A673 (cell line): ENCODE measurements around the gene FAM174C.

Source experiments
- EZH2 ChIP-seq: fragments of 200-600 bp; sonication (generic); IDR thresholded peaks from 2 replicates; pipeline ENCODE4 v1.6.1; 2017; ENCODE audit warnings: borderline replicate concordance, low read depth, mild to moderate bottlenecking, mixed read lengths, antibody characterized with exemption, low read length; ENCODE audit not compliant: poor library complexity, severe bottlenecking
- TF ChIP-seq, protein P1 (sequence below): fragments of 300-800, 200-600 bp; sonication (generic); conservative IDR thresholded peaks from 2 replicates; pipeline ENCODE4 v1.5.1; 2017; ENCODE audit warnings: low read depth, mild to moderate bottlenecking, antibody characterized with exemption, low read length, moderate library complexity, mixed read lengths

DNA sequence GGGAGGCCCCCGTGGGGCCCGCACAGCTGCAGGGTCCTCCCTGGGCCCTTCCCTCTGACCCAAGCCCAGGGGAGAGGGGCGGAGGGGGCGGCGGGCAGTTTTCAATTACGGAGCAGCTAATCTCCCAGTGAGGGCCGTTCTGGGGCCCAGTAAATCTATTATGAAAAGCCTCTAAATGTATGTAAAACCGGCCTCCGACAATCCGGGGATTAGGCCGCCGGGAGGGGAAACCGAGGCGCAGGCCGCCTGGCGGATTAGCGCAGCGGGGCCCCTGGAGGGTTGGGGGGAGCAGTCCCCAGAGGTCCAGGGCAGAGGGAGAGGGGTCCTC lies 35.5 kb downstream of the FAM174C start:
- TF ChIP-seq, protein P1, sequence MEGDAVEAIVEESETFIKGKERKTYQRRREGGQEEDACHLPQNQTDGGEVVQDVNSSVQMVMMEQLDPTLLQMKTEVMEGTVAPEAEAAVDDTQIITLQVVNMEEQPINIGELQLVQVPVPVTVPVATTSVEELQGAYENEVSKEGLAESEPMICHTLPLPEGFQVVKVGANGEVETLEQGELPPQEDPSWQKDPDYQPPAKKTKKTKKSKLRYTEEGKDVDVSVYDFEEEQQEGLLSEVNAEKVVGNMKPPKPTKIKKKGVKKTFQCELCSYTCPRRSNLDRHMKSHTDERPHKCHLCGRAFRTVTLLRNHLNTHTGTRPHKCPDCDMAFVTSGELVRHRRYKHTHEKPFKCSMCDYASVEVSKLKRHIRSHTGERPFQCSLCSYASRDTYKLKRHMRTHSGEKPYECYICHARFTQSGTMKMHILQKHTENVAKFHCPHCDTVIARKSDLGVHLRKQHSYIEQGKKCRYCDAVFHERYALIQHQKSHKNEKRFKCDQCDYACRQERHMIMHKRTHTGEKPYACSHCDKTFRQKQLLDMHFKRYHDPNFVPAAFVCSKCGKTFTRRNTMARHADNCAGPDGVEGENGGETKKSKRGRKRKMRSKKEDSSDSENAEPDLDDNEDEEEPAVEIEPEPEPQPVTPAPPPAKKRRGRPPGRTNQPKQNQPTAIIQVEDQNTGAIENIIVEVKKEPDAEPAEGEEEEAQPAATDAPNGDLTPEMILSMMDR, result no peak
- TF ChIP-seq EZH2, result no peak
